DMS53 treated with DMSO at 0.1 percent for 48 hours (cell line): Measurements from ENCODE around the gene TSPEAR.
"Not testable (repeated sequence)": the region's sequence is repeated elsewhere in the genome, so short reads cannot be mapped to it uniquely, and the experiment has no call there.

Source experiments
- DNase-seq: peaks from one replicate; lab custom pipeline; 2025; ENCODE audit not compliant: unreplicated experiment; lab: John Stamatoyannopoulos, UW

The TSPEAR gene

DNA sequence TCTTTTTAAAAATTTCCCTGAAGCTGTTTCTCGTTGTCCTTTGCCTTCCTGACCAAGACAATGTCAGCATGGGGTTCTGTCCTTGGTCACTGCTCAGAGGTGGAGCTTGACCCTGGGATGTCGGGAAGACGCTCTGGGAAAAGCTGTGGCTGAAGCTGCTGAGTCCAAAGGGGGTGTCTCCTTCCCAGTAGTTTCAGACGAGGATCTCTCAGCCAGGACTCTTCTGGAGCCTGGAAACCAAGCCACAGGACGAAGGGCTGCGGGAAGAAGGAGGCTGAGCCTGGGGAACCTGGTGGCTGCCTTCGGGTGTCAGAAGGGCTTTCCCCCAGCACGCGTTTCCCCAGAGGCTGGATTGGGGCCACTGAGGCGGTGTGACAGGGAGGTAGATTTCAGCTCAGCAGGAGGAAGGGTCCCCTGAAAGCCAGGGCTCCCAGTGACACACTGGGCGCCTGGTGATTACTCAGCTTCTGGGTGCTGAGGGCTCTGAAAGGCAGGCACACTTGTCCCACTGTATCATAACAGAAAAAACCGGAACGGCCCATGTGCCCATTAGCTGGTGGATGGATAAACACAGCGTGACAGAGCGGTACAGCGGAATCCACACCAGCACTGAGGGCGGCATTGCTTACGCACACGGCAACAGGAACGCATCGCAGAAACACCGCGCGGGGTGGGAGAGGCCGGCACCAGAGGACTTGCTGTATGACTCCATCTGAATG is 24.4 kb downstream of the TSPEAR start:
- DNase-seq: no peak

DNA sequence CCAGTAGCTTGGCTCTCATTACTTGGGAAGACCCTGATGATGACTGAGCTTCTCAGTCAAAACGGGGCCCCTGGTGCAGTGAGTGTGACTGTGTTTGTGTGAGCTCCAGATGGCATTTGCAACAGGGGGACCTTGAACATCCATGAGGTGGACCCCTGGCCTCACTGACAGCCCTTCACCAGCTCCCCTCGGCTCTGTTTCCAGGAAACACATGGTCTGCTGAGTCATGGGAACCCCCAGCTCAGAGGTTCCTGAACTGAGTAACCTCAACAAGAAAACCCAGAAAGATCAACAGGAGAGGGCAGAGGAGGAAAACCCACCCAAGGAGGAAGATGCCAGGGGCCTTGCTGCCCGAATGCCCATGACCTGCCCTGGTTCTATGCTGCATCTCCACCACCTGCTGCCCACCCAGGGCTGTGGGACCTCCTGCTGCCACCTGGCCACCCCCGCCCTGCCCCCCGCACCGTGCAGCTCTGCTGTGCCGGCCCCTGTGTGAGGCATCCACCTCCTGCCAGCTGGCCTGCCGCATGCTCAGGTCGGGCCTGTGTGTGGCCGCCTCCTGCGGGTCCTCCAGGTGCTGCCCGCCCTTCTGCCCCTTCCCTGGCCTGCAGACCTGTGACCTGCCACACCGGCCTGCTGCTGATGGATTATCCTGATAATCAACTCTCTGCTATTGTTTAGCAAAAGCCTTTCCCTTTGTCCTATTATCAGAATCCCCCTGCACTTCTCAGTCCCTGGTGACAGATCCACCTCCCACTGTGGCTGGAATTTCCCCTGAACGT is 25.2 kb downstream of the TSPEAR start:
- no peak for DNase-seq

DNA sequence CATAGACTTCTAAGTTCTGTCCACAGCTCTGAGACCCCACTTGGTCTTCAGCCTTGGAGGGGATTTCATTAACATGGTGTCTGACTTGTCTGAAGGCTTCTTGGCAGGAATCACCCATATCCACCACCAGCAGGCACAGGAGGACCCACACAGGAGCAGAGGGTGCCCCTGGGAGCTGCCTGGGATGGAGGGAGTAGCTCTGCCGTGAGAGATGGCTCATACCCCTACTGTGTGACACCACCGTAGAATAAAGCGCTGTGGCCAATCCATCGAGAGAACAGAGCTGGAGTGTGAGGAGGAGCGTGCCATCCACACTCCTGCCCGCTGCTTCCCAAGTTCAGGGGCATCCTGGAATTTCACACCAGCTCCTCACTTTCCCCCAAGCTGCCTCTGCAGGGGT is 26.3 kb downstream of the TSPEAR start:
- not testable (repeated sequence) for DNase-seq

DNA sequence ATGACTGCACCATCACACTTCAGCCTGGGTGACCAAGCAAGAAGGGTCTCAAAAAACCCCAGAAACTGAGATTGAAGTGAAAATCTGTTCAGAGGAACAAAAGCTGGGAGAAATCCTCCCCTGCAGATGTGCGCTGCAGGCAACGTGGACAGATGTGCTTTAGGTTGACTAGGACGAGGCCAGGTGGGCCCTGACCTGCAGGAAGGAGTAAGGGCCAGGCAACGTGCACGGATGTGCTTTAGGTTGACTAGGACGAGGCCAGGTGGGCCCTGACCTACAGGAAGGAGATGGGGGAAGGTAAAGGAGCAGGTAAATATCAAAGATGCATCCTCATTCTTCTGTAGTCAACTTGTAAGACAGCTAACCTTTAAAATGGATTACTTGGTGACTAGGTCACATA is 26.9 kb downstream of the TSPEAR start:
- no peak for DNase-seq

DNA sequence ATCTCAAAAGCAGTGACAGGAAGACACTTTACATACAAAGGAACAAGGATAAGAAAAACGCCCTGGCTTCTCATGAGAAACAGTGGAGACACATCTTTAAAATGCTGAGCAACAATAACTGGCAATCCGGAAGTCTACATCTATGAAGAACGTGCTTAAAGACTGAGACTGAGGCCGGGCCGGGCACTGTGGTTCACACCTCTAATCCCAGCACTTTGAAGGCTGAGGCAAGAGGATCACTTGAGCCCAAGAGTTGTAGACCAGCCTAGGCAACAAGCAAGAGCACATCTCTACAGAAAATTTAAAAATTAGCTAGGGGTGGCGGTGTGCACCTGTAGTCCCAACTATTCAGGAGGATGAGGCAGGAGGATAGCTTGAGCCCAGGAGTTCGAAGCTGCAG is 27.3 kb downstream of the TSPEAR start:
- no peak for DNase-seq

DNA sequence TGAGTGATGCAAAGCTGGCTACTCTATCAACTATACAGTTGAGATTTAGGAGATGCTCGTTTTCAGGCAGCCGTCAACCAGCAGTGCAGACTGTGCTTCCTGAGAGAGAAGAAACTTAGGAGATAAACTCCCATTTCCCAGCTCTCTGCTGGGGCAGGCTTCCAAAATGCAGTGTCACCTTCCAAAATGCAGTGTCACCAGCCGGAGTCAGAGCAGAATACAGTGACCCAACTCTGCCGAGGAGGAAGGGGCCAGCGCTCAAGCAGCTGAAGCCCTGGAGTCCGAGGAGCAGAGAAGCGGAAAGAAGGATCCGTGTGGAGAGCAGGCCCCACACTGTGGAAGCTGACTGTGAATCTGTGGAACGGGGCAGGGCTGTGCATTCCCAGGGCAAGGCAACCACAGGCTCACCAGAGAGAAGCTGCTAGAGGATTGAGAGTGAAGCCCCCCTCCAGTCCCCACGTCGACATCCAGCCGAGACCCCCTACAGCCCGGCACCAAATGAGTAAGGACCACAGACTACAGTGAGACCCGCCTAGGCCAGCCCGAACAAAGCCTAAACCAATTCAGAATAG is 28.7 kb downstream of the TSPEAR start:
- DNase-seq: no peak

DNA sequence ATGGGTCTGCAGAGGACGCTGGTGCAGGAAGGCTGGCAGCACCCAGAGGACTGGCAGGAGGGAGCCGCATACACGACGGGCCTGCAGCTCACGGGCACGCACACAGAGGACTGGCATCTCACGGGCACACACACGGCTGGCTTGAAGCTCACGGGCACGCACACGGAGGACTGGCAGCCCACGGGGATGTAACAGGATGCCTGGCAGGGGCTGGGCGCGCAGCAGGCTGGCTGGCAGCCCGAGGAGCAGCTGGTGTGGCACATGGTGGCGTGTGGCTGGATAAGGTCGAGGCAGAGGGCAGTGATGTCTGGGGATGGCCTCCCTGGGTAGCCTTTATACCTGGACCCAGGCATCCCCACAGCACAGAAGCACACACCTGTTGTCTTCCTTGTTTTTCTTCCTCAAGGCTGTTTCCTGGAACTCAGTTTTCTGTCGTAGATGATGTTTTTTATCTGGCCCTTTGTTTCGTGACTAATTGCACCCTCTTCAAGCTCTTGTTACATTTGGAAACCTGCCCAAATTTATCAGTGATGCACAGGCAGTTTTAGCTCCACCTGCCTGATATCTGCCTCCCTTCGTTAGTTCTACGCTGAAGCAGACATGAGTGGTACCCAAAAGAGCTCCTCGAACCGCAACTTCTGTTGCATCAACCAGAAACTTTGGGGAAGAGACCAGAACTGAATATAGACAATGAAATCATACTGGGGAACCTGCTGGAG is 29.4 kb downstream of the TSPEAR start, which contains the start of gene KRTAP12-1:
Gene KRTAP12-1, minus strand, starts transcription at position 303 of the 719 bp plus-strand sequence. Its CDS starts 40 bp downstream, at position 263.
- no peak for DNase-seq

DNA sequence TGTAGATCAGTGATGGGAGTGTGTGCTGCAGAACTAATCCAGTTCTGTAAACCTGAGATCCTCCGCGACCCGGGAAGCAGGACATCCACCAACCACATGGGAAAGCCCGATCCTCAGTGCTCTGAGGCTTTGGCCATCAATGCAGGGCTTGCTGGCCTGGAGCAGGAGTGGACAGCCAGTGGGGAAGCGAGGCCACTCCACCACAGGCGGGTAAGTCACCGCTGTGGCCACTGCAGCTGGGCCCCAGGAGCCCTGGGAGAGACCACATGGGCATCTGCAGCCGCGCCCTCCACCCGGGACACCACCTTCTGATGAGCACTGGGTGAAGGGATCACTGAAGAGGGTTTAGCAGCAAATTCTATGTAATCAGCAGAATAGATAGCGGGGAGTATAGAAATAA is 30.2 kb downstream of the TSPEAR start:
- DNase-seq: no peak

DNA sequence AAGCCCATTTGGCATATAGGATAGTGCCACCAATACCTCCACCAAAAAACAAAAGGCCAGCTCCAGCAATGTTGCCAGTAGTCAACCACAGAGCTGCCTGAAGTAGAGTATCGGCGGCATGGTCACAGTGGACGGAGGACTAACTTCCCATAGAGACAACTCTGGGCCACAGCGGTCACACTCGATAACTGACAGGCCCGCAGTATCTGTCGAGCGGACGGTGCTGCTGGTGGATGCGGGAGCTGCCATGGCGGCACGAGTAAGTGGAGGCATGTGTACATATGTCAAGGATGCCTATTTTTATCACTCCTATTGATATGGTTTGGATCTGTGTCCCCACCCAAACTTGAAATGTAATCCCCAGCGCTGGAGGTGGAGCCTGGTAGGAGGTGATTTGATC is 33.5 kb downstream of the TSPEAR start:
- DNase-seq: no peak

DNA sequence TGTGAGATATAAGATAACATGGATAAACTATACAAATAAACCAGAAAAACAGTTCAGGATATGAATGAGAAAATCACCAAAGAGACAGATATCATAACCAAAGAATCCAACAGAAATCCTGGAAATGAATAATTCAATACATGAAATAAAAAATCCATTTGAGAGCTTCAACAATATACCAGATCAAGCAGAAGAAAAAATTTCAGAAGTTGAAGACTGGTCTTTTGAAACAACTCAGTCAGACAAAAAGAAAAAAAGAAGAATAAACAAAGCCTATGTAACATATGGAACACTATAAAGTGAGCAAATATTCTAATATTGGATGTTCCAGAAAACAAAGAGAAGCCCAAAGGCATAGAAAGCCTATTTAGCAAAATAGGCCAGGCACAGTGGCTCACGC is 39.5 kb downstream of the TSPEAR start:
- no peak for DNase-seq

DNA sequence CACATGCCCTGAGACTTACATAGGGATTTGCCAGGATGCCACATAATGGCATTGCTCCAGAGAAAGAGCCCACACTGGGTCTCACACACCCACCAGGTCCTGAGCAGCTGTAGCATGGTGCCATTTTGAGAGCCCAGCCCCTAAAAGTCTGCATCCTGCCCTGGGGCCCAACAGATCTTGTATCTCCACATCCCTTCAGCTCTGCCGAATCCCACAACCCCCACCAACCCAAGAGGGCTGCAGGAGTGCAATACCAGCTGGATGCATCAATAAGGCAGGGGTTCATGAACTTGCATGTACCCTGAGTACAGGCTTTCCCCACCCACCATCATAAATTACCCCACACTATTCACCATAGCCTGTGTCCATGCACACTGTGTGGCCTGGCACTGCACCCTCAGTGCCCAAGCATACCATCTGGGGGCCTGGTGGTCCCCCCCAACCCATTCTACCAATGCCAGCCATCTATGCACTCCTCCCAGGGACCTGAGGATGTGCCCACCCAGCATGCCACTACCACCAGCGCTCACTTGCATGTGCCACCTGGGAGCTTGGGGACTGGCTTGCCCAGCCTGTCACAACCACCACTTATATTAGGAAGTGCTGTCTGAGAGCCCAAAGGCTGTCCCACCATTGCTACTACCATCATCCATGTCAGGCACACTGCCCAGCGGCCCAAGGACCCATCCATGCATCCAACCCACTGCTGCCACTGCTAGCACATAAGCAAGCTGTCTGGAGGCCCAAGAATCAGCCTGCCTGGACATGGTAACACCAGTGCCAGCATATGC is 40.5 kb downstream of the TSPEAR start:
- no peak for DNase-seq

DNA sequence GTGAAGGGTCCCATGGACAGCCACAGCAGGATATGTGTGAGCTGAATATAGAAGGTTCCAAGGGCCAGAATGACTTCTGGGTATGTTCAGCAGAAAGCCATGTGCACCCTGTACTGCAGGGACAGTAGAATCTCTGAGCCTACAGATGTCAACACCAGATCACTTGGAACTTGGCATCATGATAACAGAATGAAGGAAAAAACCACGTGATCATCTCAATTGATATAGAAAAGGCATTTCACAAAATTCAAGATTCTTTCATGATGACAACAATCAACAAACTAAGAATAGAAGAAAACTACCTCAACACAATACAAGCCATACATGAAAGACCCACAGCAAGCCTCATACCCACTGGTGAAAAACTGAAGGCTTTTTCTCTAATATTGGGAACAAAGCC is 43.8 kb downstream of the TSPEAR start:
- DNase-seq: no peak

DNA sequence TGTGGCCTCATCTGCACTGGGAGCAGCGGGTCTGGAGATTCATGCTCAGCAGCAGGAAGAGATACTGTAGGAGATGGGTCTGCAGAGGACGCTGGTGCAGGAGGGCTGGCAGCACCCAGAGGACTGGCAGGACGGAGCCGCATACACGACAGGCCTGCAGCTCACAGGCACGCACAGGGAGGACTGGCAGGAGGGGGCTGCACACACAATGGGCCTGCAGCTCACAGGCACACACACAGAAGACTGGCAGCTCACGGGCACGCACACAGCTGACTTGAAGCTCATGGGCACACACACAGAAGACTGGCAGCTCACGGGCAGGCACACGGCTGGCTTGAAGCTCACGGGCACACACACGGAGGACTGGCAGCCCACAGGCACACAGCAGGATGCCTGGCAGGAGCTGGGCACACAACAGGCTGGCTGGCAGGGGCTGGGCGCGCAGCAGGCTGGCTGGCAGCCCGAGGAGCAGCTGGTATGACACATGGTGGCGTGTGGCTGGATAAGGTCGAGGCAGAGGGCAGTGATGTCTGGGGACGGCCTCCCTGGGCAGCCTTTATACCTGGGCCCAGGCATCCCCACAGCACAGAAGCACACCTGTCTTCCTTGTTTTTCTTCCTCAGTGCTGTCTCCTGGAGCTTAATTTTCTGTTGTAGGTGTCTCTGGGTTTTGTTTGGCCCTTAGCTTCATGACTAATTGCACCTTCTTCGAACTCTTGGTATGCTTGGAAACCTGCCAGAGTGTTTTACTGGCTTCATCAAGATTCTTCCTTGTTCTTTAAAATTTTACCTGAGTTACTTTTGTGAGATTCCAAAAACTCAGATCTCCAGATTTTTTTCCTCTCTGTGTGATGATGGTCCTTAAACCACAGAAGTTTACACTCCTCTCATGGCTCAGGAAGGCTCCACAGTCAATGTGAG is 44.7 kb downstream of the TSPEAR start, which contains the start of gene KRTAP12-2:
Gene KRTAP12-2, minus strand, starts transcription at position 527 of the 920 bp plus-strand sequence. Its CDS starts 41 bp downstream, at position 486.
- DNase-seq: no peak

DNA sequence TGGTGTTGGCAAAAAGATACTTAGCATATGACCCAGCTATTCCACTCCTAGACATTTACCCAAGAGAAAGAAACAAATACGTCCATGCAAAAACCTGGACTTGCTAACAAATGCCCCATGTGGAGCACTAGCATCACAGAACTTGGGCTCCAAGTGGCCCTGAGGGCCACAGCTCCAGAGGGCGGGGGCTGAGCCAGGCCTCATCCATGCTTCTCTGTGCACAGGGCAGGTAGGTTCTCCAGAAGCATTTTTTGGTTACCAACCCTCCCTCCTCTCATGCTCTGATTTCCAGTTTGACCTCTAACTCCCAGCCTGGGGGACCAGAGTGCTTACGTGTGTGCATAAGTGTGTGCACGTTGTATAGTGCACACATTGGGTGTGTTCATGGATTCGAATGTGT is 46.7 kb downstream of the TSPEAR start:
- no peak for DNase-seq

DNA sequence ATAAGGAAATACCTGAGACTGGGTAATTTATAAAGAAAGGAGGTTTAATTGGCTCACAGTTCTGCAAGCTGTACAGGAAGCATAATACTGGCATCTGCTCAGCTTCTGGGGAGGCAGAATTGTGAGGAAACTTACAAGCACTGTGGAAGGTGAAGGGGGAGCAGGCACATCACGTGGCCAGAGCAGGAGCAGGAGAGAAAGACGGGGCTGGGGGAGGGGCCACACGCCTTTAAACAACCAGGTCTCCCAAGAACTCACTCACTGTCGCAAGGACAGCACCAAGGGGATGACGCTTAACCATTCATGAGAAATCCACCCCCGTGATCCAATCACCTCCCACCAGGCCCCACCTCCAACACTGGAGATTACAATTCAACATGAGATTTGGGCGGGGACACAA is 49.8 kb downstream of the TSPEAR start:
- DNase-seq: not testable (repeated sequence)

DNA sequence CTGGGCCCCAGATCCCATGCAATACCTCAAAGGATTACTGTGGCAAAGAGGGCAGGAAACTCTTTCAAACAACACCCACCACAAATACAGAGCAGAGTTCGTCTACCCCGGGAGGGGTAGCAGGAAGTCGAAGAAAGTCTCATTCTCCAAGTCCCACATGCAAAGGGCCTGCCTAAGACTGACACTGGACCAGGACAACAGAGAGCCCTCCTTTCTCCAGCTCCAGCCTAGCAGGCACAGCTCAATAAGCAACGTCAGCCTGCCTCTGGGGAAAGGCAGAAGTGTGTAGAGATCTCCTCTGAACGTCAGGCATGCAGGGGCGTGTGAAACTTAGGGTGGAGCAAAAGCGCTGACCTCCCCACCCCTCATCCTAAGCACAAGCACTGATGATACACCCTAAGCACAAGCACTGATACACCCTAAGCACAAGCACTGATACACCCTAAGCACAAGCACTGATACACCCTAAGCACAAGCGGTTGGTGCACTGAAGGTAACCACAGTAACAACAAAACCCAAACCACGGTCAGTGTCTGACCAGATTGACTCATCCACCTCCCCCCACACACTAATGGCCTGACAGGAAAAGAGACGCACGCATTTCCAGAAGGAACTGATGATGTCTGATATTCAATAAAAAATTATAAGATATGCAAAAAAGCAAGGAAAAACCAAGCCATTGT is 52.3 kb downstream of the TSPEAR start:
- DNase-seq: no peak

DNA sequence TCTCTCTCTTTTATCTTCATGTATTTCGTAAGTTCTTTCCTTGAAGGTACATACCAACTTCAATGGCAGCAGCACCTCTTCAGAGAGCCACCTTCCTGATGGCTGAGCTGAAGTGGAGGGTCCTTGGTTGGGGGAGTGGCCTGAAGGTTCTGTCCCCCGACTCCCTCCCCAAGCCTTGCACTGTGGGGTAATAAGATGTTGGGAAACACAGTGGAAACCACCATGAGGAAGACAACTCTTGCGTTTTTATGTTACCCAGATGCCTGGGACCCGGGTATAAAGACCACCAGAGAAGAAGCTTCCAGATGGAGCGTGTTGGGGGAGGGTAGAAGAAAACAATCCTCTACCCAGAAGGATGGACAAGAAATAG is 52.8 kb downstream of the TSPEAR start:
- DNase-seq: no peak

DNA sequence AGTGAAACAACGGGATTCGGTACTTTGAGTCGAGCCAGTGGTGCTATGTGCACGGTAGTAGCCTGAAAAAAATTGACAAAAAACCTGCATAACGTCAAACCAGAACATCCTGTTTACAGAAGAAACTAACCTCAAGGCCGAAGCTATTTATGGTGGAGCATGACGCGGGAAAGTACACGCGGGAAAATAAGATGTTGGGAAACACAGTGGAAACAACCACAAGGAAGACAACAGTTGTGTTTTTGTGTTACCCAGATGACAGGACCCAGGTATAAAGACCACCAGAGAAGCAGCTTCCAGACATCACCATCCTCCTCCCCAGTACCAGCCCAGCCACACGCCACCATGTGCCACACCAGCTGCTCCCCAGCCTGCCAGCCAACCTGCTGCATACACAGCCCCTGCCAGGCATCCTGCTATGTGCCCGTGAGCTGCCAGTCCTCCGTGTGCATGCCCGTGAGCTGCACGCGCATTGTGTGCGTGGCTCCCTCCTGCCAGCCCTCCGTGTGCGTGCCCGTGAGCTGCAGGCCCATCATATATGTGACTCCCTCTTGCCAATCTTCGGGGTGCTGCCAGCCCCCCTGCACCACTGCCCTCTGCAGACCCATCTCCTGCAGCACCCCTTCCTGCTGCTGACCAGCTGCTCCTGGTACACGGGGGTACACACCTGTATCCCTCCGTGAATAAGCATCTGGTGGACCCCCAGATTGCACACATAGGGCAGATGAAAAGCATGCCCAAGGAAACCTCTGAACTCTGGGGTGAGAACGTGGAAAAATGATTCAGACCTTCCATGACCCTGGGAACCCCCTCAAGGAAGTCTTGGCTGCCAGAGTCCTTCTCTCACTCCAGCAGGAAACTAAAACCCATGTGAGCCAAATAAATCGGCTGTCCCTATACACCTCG is 53.5 kb downstream of the TSPEAR start, which contains the start of gene KRTAP12-3:
Gene KRTAP12-3, plus strand, starts transcription at position 298 of the 906 bp plus-strand sequence. Its CDS starts 48 bp downstream, at position 346.
- no peak for DNase-seq
